ENCODE results near the gene LYL1. TPM values are rescaled to one million over a fixed set of nuclear protein-coding genes. Genes with fewer than 3 reads are reported as not detected.

LYL1 gene
- total and polyA plus RNA-seq, 2 of the 13 experiments (the other 11 are each of a cell fraction or from before 2014, with no cell fraction given) = 0.75 to 0.92 TPM

DNA sequence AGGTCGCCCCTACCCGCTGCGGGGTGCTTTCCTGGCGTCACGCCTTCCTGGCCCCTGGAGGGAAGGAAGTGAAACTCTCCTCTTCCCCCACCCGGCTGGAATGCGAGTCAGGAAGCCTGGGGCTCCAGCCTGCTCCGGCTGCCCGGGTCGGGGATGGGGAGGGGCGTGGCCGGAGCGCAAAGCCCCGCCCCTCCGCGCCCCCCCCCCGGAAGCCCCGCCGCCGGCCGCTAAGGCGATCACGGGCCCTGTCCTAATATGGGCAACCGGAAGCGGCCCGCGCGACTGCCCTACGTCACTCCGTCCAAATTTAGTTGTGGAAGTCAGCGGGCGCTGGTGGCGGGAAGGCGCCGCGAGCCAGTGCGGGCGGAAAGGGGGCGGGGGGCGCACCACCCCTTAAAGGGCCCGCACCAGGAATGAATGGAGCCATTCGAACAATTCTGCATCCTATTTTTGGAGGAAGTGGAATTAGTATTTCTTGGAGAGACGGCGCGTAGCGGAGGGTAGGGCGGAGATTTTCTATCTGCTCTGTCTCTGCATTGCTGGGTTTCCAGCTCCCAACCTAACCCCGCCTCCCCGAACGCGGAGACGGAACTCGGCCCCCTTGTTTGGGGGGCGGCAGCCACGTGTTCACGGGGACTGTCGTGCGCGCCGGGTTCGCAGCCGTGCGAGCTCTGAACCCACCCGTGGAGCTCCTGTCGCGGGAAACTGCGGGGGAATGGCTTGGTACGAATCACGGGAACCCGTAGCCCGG, 49.1 kb upstream of the LYL1 start (continued):
- TF ChIP-seq PBX3 (CRISPR knock-in tag; IDR thresholded peaks at IDR 0.05; ENCODE audit: borderline replicate concordance) (no peak), ZNF572 (CRISPR knock-in tag; IDR thresholded peaks at IDR 0.05) (0 out of 2 replicates have a peak, but pooled peaks have one; percentile 54), FLYWCH1 (CRISPR knock-in tag; IDR thresholded peaks at IDR 0.05) (no peak; the same call in 1 of the 2 replicates), TRIM24 (CRISPR knock-in tag; IDR thresholded peaks at IDR 0.05) (no peak), MBNL3 (CRISPR knock-in tag; conservative IDR thresholded peaks at IDR 0.05) (no peak), CAMTA2 (CRISPR knock-in tag; IDR thresholded peaks at IDR 0.05; ENCODE audit: borderline replicate concordance) (no peak), HMG20A (CRISPR knock-in tag; IDR thresholded peaks at IDR 0.05; ENCODE audit: borderline replicate concordance) (peak; percentile 27; the same call in 1 of the 2 replicates), BRCA1 (CRISPR knock-in tag; IDR thresholded peaks at IDR 0.05) (peak; percentile 44; the same call in 1 of the 2 replicates), E2F1 (CRISPR knock-in tag; IDR thresholded peaks at IDR 0.05) (peak; percentile 90), NR1H2 (CRISPR knock-in tag; IDR thresholded peaks at IDR 0.05; ENCODE audit: borderline replicate concordance, low read depth) (no peak), ZNF646 (CRISPR knock-in tag; IDR thresholded peaks at IDR 0.05) (no peak), ZC3H13 (CRISPR knock-in tag; IDR thresholded peaks at IDR 0.05) (peak; percentile 73), ZBTB7A (CRISPR knock-in tag; IDR thresholded peaks at IDR 0.05) (peak; percentile 52; the same call in 1 of the 2 replicates)
- TF ChIP-seq, protein P1, sequence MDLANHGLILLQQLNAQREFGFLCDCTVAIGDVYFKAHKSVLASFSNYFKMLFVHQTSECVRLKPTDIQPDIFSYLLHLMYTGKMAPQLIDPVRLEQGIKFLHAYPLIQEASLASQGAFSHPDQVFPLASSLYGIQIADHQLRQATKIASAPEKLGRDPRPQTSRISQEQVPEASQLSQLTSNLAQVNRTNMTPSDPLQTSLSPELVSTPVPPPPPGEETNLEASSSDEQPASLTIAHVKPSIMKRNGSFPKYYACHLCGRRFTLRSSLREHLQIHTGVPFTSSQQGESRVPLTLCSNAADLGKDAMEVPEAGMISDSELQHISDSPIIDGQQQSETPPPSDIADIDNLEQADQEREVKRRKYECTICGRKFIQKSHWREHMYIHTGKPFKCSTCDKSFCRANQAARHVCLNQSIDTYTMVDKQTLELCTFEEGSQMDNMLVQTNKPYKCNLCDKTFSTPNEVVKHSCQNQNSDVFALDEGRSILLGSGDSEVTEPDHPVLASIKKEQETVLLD (CRISPR knock-in tag; IDR thresholded peaks at IDR 0.05; ENCODE audit: low read depth) = peak; percentile 54; the same call in 1 of the 2 replicates
- TF ChIP-seq, protein P2, sequence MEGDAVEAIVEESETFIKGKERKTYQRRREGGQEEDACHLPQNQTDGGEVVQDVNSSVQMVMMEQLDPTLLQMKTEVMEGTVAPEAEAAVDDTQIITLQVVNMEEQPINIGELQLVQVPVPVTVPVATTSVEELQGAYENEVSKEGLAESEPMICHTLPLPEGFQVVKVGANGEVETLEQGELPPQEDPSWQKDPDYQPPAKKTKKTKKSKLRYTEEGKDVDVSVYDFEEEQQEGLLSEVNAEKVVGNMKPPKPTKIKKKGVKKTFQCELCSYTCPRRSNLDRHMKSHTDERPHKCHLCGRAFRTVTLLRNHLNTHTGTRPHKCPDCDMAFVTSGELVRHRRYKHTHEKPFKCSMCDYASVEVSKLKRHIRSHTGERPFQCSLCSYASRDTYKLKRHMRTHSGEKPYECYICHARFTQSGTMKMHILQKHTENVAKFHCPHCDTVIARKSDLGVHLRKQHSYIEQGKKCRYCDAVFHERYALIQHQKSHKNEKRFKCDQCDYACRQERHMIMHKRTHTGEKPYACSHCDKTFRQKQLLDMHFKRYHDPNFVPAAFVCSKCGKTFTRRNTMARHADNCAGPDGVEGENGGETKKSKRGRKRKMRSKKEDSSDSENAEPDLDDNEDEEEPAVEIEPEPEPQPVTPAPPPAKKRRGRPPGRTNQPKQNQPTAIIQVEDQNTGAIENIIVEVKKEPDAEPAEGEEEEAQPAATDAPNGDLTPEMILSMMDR (CRISPR knock-in tag; IDR thresholded peaks at IDR 0.05) = peak; percentile 59
